Stomach (tissue), 4 donors: Measurements from ENCODE around the gene MYH9.

Experiments
- POLR2A ChIP-seq, 4 donors: fragments of 450-650 bp; IDR thresholded peaks; one replicate each; pipeline ENCODE4 v1.6.1; 2016; ENCODE audit warnings: antibody characterized with exemption in 4 of 4, control low read depth in 2 of 4, mild to moderate bottlenecking in 1 of 4, moderate library complexity in 1 of 4
- TF ChIP-seq, protein P1 (sequence below), 7 experiments: fragments of 450-650 bp in 4 of 7; fragments of 200-600 bp in 3 of 7; sonication (generic) in 3 of 7; IDR thresholded peaks; one replicate each; pipeline ENCODE4 v1.5.1; 2016 to 2019; ENCODE audit warnings: antibody characterized with exemption in 7 of 7, control low read depth in 2 of 7, mild to moderate bottlenecking in 1 of 7

DNA sequence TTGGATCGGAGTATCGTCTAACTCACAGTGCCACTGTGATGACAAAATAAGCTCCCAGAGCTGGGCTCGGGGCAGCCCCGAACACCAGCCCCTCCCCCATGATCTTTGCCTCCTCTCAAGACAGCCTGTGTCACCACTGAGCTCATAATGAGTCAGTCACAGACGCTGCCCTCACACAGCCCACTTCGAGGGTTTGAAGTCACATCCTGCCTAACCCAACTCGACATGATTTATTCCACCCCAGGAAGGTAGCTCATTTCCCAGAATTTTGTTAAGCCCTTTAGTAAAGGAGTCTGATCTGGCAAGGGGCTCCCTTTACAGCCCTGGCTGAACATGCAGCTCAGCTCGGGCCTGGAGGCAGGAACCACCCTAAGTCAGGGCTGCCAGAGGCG lies 22.8 kb downstream of the MYH9 start:
- TF ChIP-seq POLR2A (IDR thresholded peaks at IDR 0.05): no peak
- TF ChIP-seq, protein P1, sequence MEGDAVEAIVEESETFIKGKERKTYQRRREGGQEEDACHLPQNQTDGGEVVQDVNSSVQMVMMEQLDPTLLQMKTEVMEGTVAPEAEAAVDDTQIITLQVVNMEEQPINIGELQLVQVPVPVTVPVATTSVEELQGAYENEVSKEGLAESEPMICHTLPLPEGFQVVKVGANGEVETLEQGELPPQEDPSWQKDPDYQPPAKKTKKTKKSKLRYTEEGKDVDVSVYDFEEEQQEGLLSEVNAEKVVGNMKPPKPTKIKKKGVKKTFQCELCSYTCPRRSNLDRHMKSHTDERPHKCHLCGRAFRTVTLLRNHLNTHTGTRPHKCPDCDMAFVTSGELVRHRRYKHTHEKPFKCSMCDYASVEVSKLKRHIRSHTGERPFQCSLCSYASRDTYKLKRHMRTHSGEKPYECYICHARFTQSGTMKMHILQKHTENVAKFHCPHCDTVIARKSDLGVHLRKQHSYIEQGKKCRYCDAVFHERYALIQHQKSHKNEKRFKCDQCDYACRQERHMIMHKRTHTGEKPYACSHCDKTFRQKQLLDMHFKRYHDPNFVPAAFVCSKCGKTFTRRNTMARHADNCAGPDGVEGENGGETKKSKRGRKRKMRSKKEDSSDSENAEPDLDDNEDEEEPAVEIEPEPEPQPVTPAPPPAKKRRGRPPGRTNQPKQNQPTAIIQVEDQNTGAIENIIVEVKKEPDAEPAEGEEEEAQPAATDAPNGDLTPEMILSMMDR (IDR thresholded peaks at IDR 0.05): no peak
